ENCODE results near the gene DPP6. TPM values are rescaled to one million over a fixed set of nuclear protein-coding genes. Genes with fewer than 3 reads are reported as not detected.

Gene DPP6
- total RNA-seq, 1 experiment from 2014 or later = not detected

DNA sequence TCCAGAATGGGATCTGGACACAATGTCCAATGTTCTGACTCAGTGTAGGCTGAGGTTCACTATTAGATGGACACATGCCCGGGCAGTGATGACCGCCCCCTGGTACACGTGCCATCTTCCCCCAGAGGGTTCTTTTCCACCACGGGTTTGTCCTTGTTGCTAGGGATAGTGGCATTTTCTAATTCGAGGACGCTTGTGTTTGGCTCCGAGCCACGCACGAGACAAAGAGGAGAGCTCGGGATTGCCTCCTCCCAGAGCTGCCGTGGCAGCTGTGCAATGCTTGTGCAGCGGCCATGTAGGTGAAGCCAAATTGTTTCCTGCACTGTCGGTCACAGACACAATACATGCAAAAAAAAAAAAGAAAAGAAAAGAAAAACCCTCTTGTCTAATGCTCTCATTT lies 743.2 kb downstream of the DPP6 start:
- Mint-ChIP-seq H3K27me3 (ENCODE audit: low read depth) (peaks cover 17% of the 10 kb centered on the region), H3K36me3 (peaks cover 67% of the 10 kb centered on the region), H3K4me1 (no peaks in the 10 kb centered on the region), H3K4me3 (no peak overlapping the region), H3K9me3 (peaks cover 80% of the 10 kb centered on the region), H3K27ac (no peak overlapping the region)
- ATAC-seq (no peak), DNase-seq (ENCODE audit: low spot score) (no peak)
- CTCF ChIA-PET = no interaction called here
- POLR2A ChIA-PET = no interaction called here
- TF ChIP-seq IRF2 (CRISPR knock-in tag; IDR thresholded peaks at IDR 0.05; ENCODE audit: borderline replicate concordance, low read depth) = no peak
- TF ChIP-seq MXD4 (CRISPR knock-in tag; IDR thresholded peaks at IDR 0.05; ENCODE audit: borderline replicate concordance) = no peak
- TF ChIP-seq CREM (CRISPR knock-in tag; IDR thresholded peaks at IDR 0.05) = no peak
- TF ChIP-seq, protein P1, sequence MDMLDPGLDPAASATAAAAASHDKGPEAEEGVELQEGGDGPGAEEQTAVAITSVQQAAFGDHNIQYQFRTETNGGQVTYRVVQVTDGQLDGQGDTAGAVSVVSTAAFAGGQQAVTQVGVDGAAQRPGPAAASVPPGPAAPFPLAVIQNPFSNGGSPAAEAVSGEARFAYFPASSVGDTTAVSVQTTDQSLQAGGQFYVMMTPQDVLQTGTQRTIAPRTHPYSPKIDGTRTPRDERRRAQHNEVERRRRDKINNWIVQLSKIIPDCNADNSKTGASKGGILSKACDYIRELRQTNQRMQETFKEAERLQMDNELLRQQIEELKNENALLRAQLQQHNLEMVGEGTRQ (CRISPR knock-in tag; IDR thresholded peaks at IDR 0.05) = no peak
- TF ChIP-seq, protein P2, sequence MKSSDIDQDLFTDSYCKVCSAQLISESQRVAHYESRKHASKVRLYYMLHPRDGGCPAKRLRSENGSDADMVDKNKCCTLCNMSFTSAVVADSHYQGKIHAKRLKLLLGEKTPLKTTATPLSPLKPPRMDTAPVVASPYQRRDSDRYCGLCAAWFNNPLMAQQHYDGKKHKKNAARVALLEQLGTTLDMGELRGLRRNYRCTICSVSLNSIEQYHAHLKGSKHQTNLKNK (CRISPR knock-in tag; IDR thresholded peaks at IDR 0.05) = no peak
- no peak for TF ChIP-seq ZBTB21 (CRISPR knock-in tag; IDR thresholded peaks at IDR 0.05; ENCODE audit: borderline replicate concordance)
- TF ChIP-seq SMAD3 (CRISPR knock-in tag; IDR thresholded peaks at IDR 0.05; ENCODE audit: borderline replicate concordance) = no peak
- TF ChIP-seq ZNF121 (CRISPR knock-in tag; IDR thresholded peaks at IDR 0.05) = no peak

DNA sequence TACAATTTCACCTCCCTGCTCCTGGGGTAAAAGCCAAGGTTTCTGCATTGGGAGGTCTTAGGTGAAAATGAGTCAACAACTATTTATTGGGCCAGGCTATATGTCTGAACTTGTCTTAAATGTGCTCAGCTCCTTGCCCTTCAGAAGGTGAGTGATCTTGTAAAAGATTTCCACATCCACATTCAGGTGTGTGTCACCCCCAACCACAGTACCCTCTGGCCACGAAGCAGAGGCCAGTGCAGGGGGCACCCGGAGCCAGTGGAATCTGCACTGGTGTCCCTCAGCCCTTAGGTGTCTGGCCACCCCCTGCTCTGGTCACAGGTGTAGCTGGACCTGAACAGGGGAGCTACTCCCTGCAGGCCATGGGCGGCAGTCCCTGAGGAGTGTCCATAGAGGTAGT lies 752.3 kb downstream of the DPP6 start:
- H3K4me1 Mint-ChIP-seq = no peaks in the 10 kb centered on the region
- ChIA-PET POLR2A (no interaction called here), CTCF (no interaction called here)
- H3K27me3 Mint-ChIP-seq (ENCODE audit: low read depth) = peaks cover 24% of the 10 kb centered on the region
- no peak for ATAC-seq
- H3K4me3 Mint-ChIP-seq = no peak overlapping the region
- peaks cover 70% of the 10 kb centered on the region for H3K36me3 Mint-ChIP-seq
- H3K9me3 Mint-ChIP-seq = peaks cover 84% of the 10 kb centered on the region
- no peak for TF ChIP-seq ZNF396 (CRISPR knock-in tag; IDR thresholded peaks at IDR 0.05; ENCODE audit: borderline replicate concordance)
- TF ChIP-seq, protein P3, sequence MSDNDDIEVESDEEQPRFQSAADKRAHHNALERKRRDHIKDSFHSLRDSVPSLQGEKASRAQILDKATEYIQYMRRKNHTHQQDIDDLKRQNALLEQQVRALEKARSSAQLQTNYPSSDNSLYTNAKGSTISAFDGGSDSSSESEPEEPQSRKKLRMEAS (CRISPR knock-in tag; IDR thresholded peaks at IDR 0.05) = no peak
- TF ChIP-seq MYBL2 (CRISPR knock-in tag; IDR thresholded peaks at IDR 0.05) = no peak
- TF ChIP-seq, protein P4, sequence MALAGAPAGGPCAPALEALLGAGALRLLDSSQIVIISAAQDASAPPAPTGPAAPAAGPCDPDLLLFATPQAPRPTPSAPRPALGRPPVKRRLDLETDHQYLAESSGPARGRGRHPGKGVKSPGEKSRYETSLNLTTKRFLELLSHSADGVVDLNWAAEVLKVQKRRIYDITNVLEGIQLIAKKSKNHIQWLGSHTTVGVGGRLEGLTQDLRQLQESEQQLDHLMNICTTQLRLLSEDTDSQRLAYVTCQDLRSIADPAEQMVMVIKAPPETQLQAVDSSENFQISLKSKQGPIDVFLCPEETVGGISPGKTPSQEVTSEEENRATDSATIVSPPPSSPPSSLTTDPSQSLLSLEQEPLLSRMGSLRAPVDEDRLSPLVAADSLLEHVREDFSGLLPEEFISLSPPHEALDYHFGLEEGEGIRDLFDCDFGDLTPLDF (CRISPR knock-in tag; IDR thresholded peaks at IDR 0.05) = no peak
- TF ChIP-seq, protein P5, sequence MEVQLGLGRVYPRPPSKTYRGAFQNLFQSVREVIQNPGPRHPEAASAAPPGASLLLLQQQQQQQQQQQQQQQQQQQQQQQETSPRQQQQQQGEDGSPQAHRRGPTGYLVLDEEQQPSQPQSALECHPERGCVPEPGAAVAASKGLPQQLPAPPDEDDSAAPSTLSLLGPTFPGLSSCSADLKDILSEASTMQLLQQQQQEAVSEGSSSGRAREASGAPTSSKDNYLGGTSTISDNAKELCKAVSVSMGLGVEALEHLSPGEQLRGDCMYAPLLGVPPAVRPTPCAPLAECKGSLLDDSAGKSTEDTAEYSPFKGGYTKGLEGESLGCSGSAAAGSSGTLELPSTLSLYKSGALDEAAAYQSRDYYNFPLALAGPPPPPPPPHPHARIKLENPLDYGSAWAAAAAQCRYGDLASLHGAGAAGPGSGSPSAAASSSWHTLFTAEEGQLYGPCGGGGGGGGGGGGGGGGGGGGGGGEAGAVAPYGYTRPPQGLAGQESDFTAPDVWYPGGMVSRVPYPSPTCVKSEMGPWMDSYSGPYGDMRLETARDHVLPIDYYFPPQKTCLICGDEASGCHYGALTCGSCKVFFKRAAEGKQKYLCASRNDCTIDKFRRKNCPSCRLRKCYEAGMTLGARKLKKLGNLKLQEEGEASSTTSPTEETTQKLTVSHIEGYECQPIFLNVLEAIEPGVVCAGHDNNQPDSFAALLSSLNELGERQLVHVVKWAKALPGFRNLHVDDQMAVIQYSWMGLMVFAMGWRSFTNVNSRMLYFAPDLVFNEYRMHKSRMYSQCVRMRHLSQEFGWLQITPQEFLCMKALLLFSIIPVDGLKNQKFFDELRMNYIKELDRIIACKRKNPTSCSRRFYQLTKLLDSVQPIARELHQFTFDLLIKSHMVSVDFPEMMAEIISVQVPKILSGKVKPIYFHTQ (CRISPR knock-in tag; IDR thresholded peaks at IDR 0.05) = no peak
- DNase-seq (ENCODE audit: low spot score) = no peak
- no peak overlapping the region for H3K27ac Mint-ChIP-seq

DNA sequence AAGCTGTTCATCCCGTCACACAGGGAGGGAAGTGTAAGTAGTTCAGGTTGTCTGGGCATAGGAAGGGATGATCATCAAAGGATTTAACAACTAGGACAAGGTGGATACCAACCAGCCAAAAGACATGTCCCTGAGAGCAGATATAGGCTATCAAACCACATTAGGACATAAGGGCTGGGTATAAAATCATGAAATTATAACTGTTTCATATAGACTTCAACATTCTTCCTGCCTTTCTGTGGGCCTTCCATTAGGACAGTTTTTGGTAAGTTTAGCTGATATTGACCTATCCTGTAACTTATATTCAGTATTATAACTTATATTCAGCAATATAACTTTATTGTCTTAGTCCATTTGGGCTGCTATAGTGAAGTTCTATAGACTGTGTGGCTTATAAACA lies 759.8 kb downstream of the DPP6 start:
- POLR2A ChIA-PET = no interaction called here
- peaks cover 59% of the 10 kb centered on the region for H3K36me3 Mint-ChIP-seq
- H3K27ac Mint-ChIP-seq = no peak overlapping the region
- CTCF ChIA-PET = no interaction called here
- peaks cover 3% of the 10 kb centered on the region for H3K27me3 Mint-ChIP-seq (ENCODE audit: low read depth)
- no peaks in the 10 kb centered on the region for H3K4me1 Mint-ChIP-seq
- H3K4me3 Mint-ChIP-seq = no peak overlapping the region
- DNase-seq (ENCODE audit: low spot score) (no peak), ATAC-seq (no peak)
- peaks cover 75% of the 10 kb centered on the region for H3K9me3 Mint-ChIP-seq
- TF ChIP-seq TEAD1 (CRISPR knock-in tag; IDR thresholded peaks at IDR 0.05) (no peak), ATF1 (CRISPR knock-in tag; IDR thresholded peaks at IDR 0.05) (no peak), GRHL2 (CRISPR knock-in tag; IDR thresholded peaks at IDR 0.05; ENCODE audit: insufficient replicate concordance, severe bottlenecking) (no peak), SP1 (CRISPR knock-in tag; conservative IDR thresholded peaks at IDR 0.05) (no peak), RORB (CRISPR knock-in tag; IDR thresholded peaks at IDR 0.05) (no peak), NR2C2 (CRISPR knock-in tag; IDR thresholded peaks at IDR 0.05) (no peak), KAT7 (CRISPR knock-in tag; IDR thresholded peaks at IDR 0.05; ENCODE audit: borderline replicate concordance) (no peak), ZNF671 (CRISPR knock-in tag; IDR thresholded peaks at IDR 0.05) (no peak), NR3C1 (CRISPR knock-in tag; conservative IDR thresholded peaks at IDR 0.05; ENCODE audit: low read depth) (no peak), ESRRA (CRISPR knock-in tag; IDR thresholded peaks at IDR 0.05; ENCODE audit: borderline replicate concordance) (no peak), RELA (CRISPR knock-in tag; IDR thresholded peaks at IDR 0.05; ENCODE audit: borderline replicate concordance) (no peak), ZNF263 (CRISPR knock-in tag; IDR thresholded peaks at IDR 0.05; ENCODE audit: low read depth) (no peak)
- TF ChIP-seq, protein P6, sequence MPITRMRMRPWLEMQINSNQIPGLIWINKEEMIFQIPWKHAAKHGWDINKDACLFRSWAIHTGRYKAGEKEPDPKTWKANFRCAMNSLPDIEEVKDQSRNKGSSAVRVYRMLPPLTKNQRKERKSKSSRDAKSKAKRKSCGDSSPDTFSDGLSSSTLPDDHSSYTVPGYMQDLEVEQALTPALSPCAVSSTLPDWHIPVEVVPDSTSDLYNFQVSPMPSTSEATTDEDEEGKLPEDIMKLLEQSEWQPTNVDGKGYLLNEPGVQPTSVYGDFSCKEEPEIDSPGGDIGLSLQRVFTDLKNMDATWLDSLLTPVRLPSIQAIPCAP (CRISPR knock-in tag; IDR thresholded peaks at IDR 0.05) = no peak
- TF ChIP-seq, protein P7, sequence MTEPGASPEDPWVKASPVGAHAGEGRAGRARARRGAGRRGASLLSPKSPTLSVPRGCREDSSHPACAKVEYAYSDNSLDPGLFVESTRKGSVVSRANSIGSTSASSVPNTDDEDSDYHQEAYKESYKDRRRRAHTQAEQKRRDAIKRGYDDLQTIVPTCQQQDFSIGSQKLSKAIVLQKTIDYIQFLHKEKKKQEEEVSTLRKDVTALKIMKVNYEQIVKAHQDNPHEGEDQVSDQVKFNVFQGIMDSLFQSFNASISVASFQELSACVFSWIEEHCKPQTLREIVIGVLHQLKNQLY (CRISPR knock-in tag; IDR thresholded peaks at IDR 0.05) = no peak
- TF ChIP-seq, protein P8, sequence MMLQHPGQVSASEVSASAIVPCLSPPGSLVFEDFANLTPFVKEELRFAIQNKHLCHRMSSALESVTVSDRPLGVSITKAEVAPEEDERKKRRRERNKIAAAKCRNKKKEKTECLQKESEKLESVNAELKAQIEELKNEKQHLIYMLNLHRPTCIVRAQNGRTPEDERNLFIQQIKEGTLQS (CRISPR knock-in tag; conservative IDR thresholded peaks at IDR 0.05) = no peak
